H1 (cell line): ENCODE results near the gene BBS1. TPM values are rescaled to one million over a fixed set of nuclear protein-coding genes. Genes with fewer than 3 reads are reported as not detected.

Source experiments
- CBX8 ChIP-seq: fragments of 300-800, 300-1000 bp; sonication (generic); IDR thresholded peaks from 2 replicates; pipeline ENCODE4 v1.7.1; 2016; ENCODE audit warnings: low read depth, low read length, borderline replicate concordance
- E2F6 ChIP-seq: IDR thresholded peaks from 2 replicates; pipeline ENCODE4 v1.6.1; 2012; ENCODE audit warnings: inconsistent platforms
- GABPA ChIP-seq: IDR thresholded peaks from 2 replicates; pipeline ENCODE4 v1.6.1; 2011; ENCODE audit warnings: mild to moderate bottlenecking, low read length, moderate library complexity, borderline replicate concordance; ENCODE audit not compliant: insufficient read depth
- KDM4A ChIP-seq: IDR thresholded peaks from one replicate; pipeline ENCODE4 v1.7.1; 2012; ENCODE audit warnings: low read depth, mild to moderate bottlenecking, moderate library complexity, low read length, inconsistent platforms; ENCODE audit not compliant: severe bottlenecking
- RFX5 ChIP-seq: IDR thresholded peaks from 2 replicates; pipeline ENCODE4 v1.6.1; 2011; ENCODE audit warnings: low read depth, low read length, improper control_type of control experiment, borderline replicate concordance
- RXRA ChIP-seq: IDR thresholded peaks from 2 replicates; pipeline ENCODE4 v1.6.1; 2011; ENCODE audit warnings: low read depth, mild to moderate bottlenecking, low read length, moderate library complexity; ENCODE audit not compliant: insufficient read depth
- SIRT6 ChIP-seq: IDR thresholded peaks from one replicate; pipeline ENCODE4 v1.7.1; 2012; ENCODE audit warnings: low read length, inconsistent platforms
- TAF1 ChIP-seq: IDR thresholded peaks from 2 replicates; pipeline ENCODE4 v1.6.1; 2011; ENCODE audit warnings: mild to moderate bottlenecking, low read depth, low read length
- TAF7 ChIP-seq: optimal IDR thresholded peaks from 2 replicates; pipeline ENCODE3; 2011; ENCODE audit warnings: low read depth, mild to moderate bottlenecking, inconsistent platforms, low read length, moderate library complexity, borderline replicate concordance
- TCF12 ChIP-seq: IDR thresholded peaks from 2 replicates; pipeline ENCODE4 v1.6.1; 2011; ENCODE audit warnings: low read depth, mild to moderate bottlenecking, low read length
- ZNF274 ChIP-seq: IDR thresholded peaks from 2 replicates; pipeline ENCODE4 v1.7.0; 2012; ENCODE audit warnings: low read length, borderline replicate concordance; ENCODE audit errors: extremely low read depth
- polyA plus RNA-seq, 7 experiments: library from polyadenylated mRNA; depleted of rRNA in 3 of 7; stranded (reverse) in 5 of 7; unstranded in 2 of 7; fragments of >200 nt in 5 of 7; fragments of 200-250 nt in 2 of 7; gene quantifications; 1 replicate in 5 of 7; 2 replicates in 1 of 7; 4 replicates in 1 of 7; pipeline versions ENCODE4 v1.2.1 to v1.2.3, GENCODE V29; 2011 to 2013; ENCODE audit warnings: missing spikeins in 2 of 7, mixed read lengths in 2 of 7
- total RNA-seq: library from RNA; stranded (reverse); fragmentation: NEBNext Ultra II Directional; extraction: Animal tissue kit (Norgen Biotek cat#: 25700); gene quantifications from 2 replicates; pipeline ENCODE4 v1.2.1, GENCODE V29; 2021

Gene BBS1
- total and polyA plus RNA-seq, 2 of the 8 experiments (the other 6 are each of a cell fraction or from before 2014, with no cell fraction given): 19.1 to 19.5 TPM

- TF ChIP-seq E2F6 (no peak), RFX5 (no peak), TAF1 (no peak), TCF12 (no peak), KDM4A (no peak), TAF7 (no peak), CBX8 (no peak), SIRT6 (no peak), RXRA (no peak), ZNF274 (no peak), GABPA (no peak)
- TF ChIP-seq, all 59 proteins: peak for 0
Measured at GRCh38 chr11:66505276-66505816, 5.1 kb upstream of the BBS1 start (continued).
